GM12878 (cell line): ENCODE data around the gene GPER1. TPM values are rescaled to one million over a fixed set of nuclear protein-coding genes. Genes with fewer than 3 reads are reported as not detected.

Experiments used
- ATAC-seq: fragments of 200-7000 bp; cut with Tn5 transposase; 3 replicates; pipeline ENCODE4 v1.9.1; 2020; ENCODE audit warnings: mild to moderate bottlenecking, moderate library complexity
- BruUV-seq: library from RNA; stranded (reverse); fragments of 400-500 nt; replicated peaks from 2 replicates; lab custom pipeline; 2021; lab: Mats Ljungman, UMichigan
- CTCF ChIA-PET: fragments of 300-600 bp; sonication (Branson Sonifier 250); formaldehyde crosslinking; extraction: SDS; loops from one replicate; lab custom pipeline; 2021; ENCODE audit warnings: inconsistent platforms; lab: Yijun Ruan, JAX
- POLR2A ChIA-PET: fragments of 350-600 bp; formaldehyde crosslinking; extraction: SDS; loops from one replicate; lab custom pipeline; 2021; ENCODE audit warnings: inconsistent platforms; lab: Charles Lee
- RAD21 ChIA-PET: fragments of 300-600 bp; sonication (Branson Sonifier 250); formaldehyde crosslinking; loops from one replicate; lab custom pipeline; 2023; ENCODE audit warnings: antibody characterized with exemption; ENCODE audit not compliant: unreplicated experiment; lab: Charles Lee
- SMC1A ChIA-PET: fragments of 300-600 bp; sonication (Branson Sonifier 250); formaldehyde crosslinking; loops from one replicate; lab custom pipeline; 2023; ENCODE audit not compliant: unreplicated experiment, uncharacterized antibody; lab: Charles Lee
- DNase-seq: peaks from one replicate; pipeline ENCODE4 v3.0.0-alpha.2; 2011; ENCODE audit warnings: low read depth, low spot score
- FAIRE-seq: peaks from 3 replicates; lab custom pipeline; 2011; peaks lifted over from hg19 to GRCh38; lab: Jason Lieb, UNC
- H2AFZ ChIP-seq: 2 replicates; pipeline ENCODE4 v1.6.0; 2011; ENCODE audit warnings: low read depth, low read length, control low read depth; ENCODE audit not compliant: control insufficient read depth
- H3K27ac ChIP-seq: 2 replicates; pipeline ENCODE4 v1.5.1; 2011; ENCODE audit warnings: control low read depth; ENCODE audit not compliant: control insufficient read depth, insufficient read depth
- H3K27me3 ChIP-seq, 2 experiments: replicated peaks in 1 of 2; 2 replicates each; pipeline versions ENCODE4 v1.6.0 to v1.6.1; 2011; ENCODE audit warnings: low read length in 1 of 2; ENCODE audit not compliant: control insufficient read depth in 2 of 2, insufficient read depth in 2 of 2
- H3K36me3 ChIP-seq, 2 experiments: 2 replicates each; pipeline ENCODE4 v1.5.1; 2011; ENCODE audit warnings: low read length in 1 of 2; ENCODE audit not compliant: control insufficient read depth in 2 of 2, insufficient read depth in 2 of 2
- H3K4me1 ChIP-seq: 2 replicates; pipeline ENCODE4 v1.6.1; 2011; ENCODE audit warnings: mild to moderate bottlenecking, low read length, moderate library complexity, mixed read lengths; ENCODE audit not compliant: control insufficient read depth, insufficient read depth
- H3K4me2 ChIP-seq: 2 replicates; pipeline ENCODE4 v1.6.0; 2011; ENCODE audit warnings: control low read depth; ENCODE audit not compliant: control insufficient read depth, insufficient read depth
- H3K4me3 ChIP-seq: fragments of 200-600 bp; sonication (generic); 2 replicates; pipeline ENCODE4 v1.5.1; 2016
- H3K79me2 ChIP-seq: 2 replicates; pipeline ENCODE4 v1.6.0; 2011; ENCODE audit warnings: low read length; ENCODE audit not compliant: control insufficient read depth, insufficient read depth
- H3K9ac ChIP-seq: 2 replicates; pipeline ENCODE4 v1.8.0; 2011; ENCODE audit warnings: low read length, control low read depth, mixed read lengths; ENCODE audit not compliant: control insufficient read depth, insufficient read depth
- H3K9me3 ChIP-seq: replicated peaks from 3 replicates; pipeline ENCODE4 v1.5.1; 2011; ENCODE audit warnings: mild to moderate bottlenecking, low read length; ENCODE audit not compliant: control insufficient read depth, insufficient read depth
- H4K20me1 ChIP-seq: 2 replicates; pipeline ENCODE4 v1.6.0; 2011; ENCODE audit not compliant: control insufficient read depth, insufficient read depth
- CHD1 ChIP-seq: IDR thresholded peaks from 2 replicates; pipeline ENCODE4 v1.6.1; 2012; ENCODE audit warnings: low read depth, low read length, improper control_type of control experiment
- DPF2 ChIP-seq: fragments of 450-650 bp; IDR thresholded peaks from 2 replicates; pipeline ENCODE4 v1.6.1; 2017; ENCODE audit warnings: mild to moderate bottlenecking
- E4F1 ChIP-seq: fragments of 450-650 bp; IDR thresholded peaks from 2 replicates; pipeline ENCODE4 v1.6.1; 2018; ENCODE audit warnings: borderline replicate concordance, mild to moderate bottlenecking; ENCODE audit not compliant: partially characterized antibody
- MYB ChIP-seq: fragments of 150-350 bp; IDR thresholded peaks from 2 replicates; pipeline ENCODE4 v1.6.1; 2014; ENCODE audit warnings: mild to moderate bottlenecking, low read depth, low read length, borderline replicate concordance
- MYC ChIP-seq: IDR thresholded peaks from 2 replicates; pipeline ENCODE4 v1.6.1; 2011; ENCODE audit warnings: mild to moderate bottlenecking, low read length, moderate library complexity, inconsistent platforms; ENCODE audit not compliant: insufficient read depth, insufficient replicate concordance, insufficient read length, severe bottlenecking
- NBN ChIP-seq: fragments of 450-650 bp; IDR thresholded peaks from 2 replicates; pipeline ENCODE4 v1.6.1; 2016
- NFYA ChIP-seq: IDR thresholded peaks from 2 replicates; pipeline ENCODE4 v1.6.1; 2011; ENCODE audit warnings: low read depth, mild to moderate bottlenecking, low read length, improper control_type of control experiment, borderline replicate concordance
- POU2F2 ChIP-seq: IDR thresholded peaks from 3 replicates; pipeline ENCODE4 v1.6.1; 2011; ENCODE audit warnings: low read depth, mild to moderate bottlenecking, low read length, borderline replicate concordance
- SMAD1 ChIP-seq: fragments of 450-650 bp; IDR thresholded peaks from 2 replicates; pipeline ENCODE4 v1.6.1; 2018; ENCODE audit warnings: mild to moderate bottlenecking, low read depth; ENCODE audit not compliant: partially characterized antibody
- WRNIP1 ChIP-seq: IDR thresholded peaks from 2 replicates; pipeline ENCODE4 v1.6.1; 2011; ENCODE audit warnings: low read depth, low read length, improper control_type of control experiment, borderline replicate concordance
- WGBS: methylation state at CpG from one replicate; pipeline ENCODE4 v1.1.6; 2016; ENCODE audit warnings: low lambda C conversion rate; ENCODE audit not compliant: insufficient replicate concordance, insufficient coverage; ENCODE audit errors: missing lambda C conversion rate; 5-methylcytosine and 5-hydroxymethylcytosine counted together
- in situ Hi-C: fragments of 300-500 bp; cut with MboI; formaldehyde crosslinking; loops from 9 replicates; pipeline ENCODE4 v1.14.3; 2018; ENCODE audit warnings: mixed read lengths
- intact Hi-C: fragments of 100-400 bp; cut with micrococcal nuclease; formaldehyde crosslinking; loops from one replicate; pipeline ENCODE4 v1.14.2; 2022; ENCODE audit not compliant: unreplicated experiment
- polyA plus RNA-seq, 11 experiments: library from polyadenylated mRNA; depleted of rRNA in 4 of 11; unstranded in 6 of 11; stranded (reverse) in 5 of 11; fragments of >200 nt; fragmentation: Nextera tagmentation in 4 of 11; fragmentation: Illumina TruSeq in 1 of 11; extraction: Ambion mirVana in 4 of 11; extraction: Trizol in 1 of 11; gene quantifications; 1 replicate in 1 of 11; 2 replicates in 10 of 11; pipeline versions ENCODE4 v1.2.1 to v1.2.3, GENCODE V29; 2011 to 2016; ENCODE audit warnings: inconsistent platforms in 2 of 11, missing spikeins in 2 of 11, low read depth in 1 of 11
- total RNA-seq, 4 experiments: library from RNA; depleted of rRNA in 3 of 4; stranded (reverse); fragments of >200 nt in 3 of 4; fragmentation: Illumina TruSeq in 1 of 4; extraction: Trizol in 1 of 4; gene quantifications; 2 replicates each; pipeline versions ENCODE4 v1.2.1 to v1.2.3, GENCODE V29; 2013 to 2021

The GPER1 gene
- total and polyA plus RNA-seq, 10 of the 15 experiments (the other 5 are each of a cell fraction or from before 2014, with no cell fraction given) = 0.03 to 6.5 (median 2.6) TPM

GRCh38 chr7:1127001-1127400, 39.1 kb downstream of the GPER1 start:
- 91% methylated on average over 7 of the region's 7 CpGs for WGBS
- Histone ChIP-seq H3K4me3 (no peak overlapping the region), H3K27me3 (no peaks in the 10 kb centered on the region), H3K36me3 (peaks cover 7 to 9% of the 10 kb centered on the region in 2 experiments), H2AFZ (no peak overlapping the region), H4K20me1 (no peaks in the 10 kb centered on the region), H3K4me2 (no peak overlapping the region), H3K4me1 (0 out of 2 replicates have a peak, but pooled peaks cover 3% of the 10 kb centered on the region), H3K9ac (no peak overlapping the region), H3K79me2 (no peaks in the 10 kb centered on the region), H3K27ac (no peak overlapping the region), H3K9me3 (no peaks in the 10 kb centered on the region)
- in situ Hi-C loops = no loop called here
- SMC1A ChIA-PET = no interaction called here
- TF ChIP-seq POU2F2 = no peak
- no peak for TF ChIP-seq SMAD1
- no peak for TF ChIP-seq CHD1
- no peak for TF ChIP-seq DPF2
- TF ChIP-seq NFYA = no peak
- no peak for TF ChIP-seq MYC
- TF ChIP-seq WRNIP1 = no peak
- TF ChIP-seq NBN = no peak
- RAD21 ChIA-PET = no interaction called here
- ATAC-seq = no peak
- no TSS peak for BruUV-seq
- POLR2A ChIA-PET = no interaction called here
- CTCF ChIA-PET = no interaction called here
- intact Hi-C loops = no loop called here
- no peak for DNase-seq
- no peak for FAIRE-seq

GRCh38 chr7:1129431-1129830, 41.5 kb downstream of the GPER1 start:
- H4K20me1 ChIP-seq = no peaks in the 10 kb centered on the region
- H3K4me1 ChIP-seq = no peaks in the 10 kb centered on the region
- FAIRE-seq (no peak), DNase-seq (no peak), ATAC-seq (no peak)
- BruUV-seq = no TSS peak
- no peaks in the 10 kb centered on the region; the same call in 2 of the 3 replicates for H3K9me3 ChIP-seq
- ChIA-PET RAD21 (no interaction called here), SMC1A (no interaction called here), POLR2A (no interaction called here), CTCF (no interaction called here)
- no peak overlapping the region for H3K4me2 ChIP-seq
- in situ Hi-C loops (no loop called here), intact Hi-C loops (no loop called here)
- TF ChIP-seq E4F1 (no peak), MYB (no peak)
- over 99% methylated on average over 11 of the region's 13 CpGs for WGBS
- H3K27me3 ChIP-seq = no peaks in the 10 kb centered on the region
- no peak overlapping the region for H3K27ac ChIP-seq
- H3K9ac ChIP-seq = no peak overlapping the region
- no peak overlapping the region for H3K4me3 ChIP-seq
- peaks cover 4 to 9% of the 10 kb centered on the region in 2 experiments for H3K36me3 ChIP-seq
- no peak overlapping the region for H2AFZ ChIP-seq
- H3K79me2 ChIP-seq = no peaks in the 10 kb centered on the region
